Stimulated activated CD4-positive, alpha-beta T cell treated with anti-CD3 and anti-CD28 coated beads, Interleukin-1b, Interleukin-23, amount 100 ng/mL, for 24 hours (primary cell): Measurements from ENCODE around the gene XRCC1.
"Not testable (repeated sequence)": the region's sequence is repeated elsewhere in the genome, so short reads cannot be mapped to it uniquely, and the experiment has no call there.

Experiments used
- DNase-seq, 4 experiments: peaks; one replicate each; pipeline ENCODE4 v3.0.0-alpha.2; 2020; ENCODE audit warnings: low read depth in 4 of 4, low spot score in 1 of 4

Gene XRCC1

GRCh38 chr19:43599635-43600295, 24.4 kb upstream of the XRCC1 start:
- DNase-seq = no peak

GRCh38 chr19:43598445-43599240, 23.3 kb upstream of the XRCC1 start:
- no peak for DNase-seq

GRCh38 chr19:43597876-43598275, 22.5 kb upstream of the XRCC1 start:
- no peak for DNase-seq

- DNase-seq = no peak
Measured at GRCh38 chr19:43596842-43597461, 21.6 kb upstream of the XRCC1 start.

GRCh38 chr19:43595999-43596841, 20.9 kb upstream of the XRCC1 start, which contains the start of the genes IRGQ and ZNF576:
Gene IRGQ (minus strand): TSS chr19:43596134. CDS start chr19:43595338, 796 bp downstream.
Gene ZNF576 (plus strand): TSS chr19:43596595. CDS start chr19:43597109, 514 bp downstream.
- peak; percentile 100 for DNase-seq

GRCh38 chr19:43595605-43595998, 20.3 kb upstream of the XRCC1 start:
- DNase-seq = no peak

- peak in 3 of 4 experiments; percentile 29 to 60 (median 52) for DNase-seq
Measured at GRCh38 chr19:43594710-43595604, 19.6 kb upstream of the XRCC1 start.

- no peak for DNase-seq
Measured at GRCh38 chr19:43594081-43594697, 18.9 kb upstream of the XRCC1 start.

GRCh38 chr19:43592800-43593350, 17.5 kb upstream of the XRCC1 start:
- no peak for DNase-seq

GRCh38 chr19:43591904-43592772, 16.8 kb upstream of the XRCC1 start:
- DNase-seq = no peak

GRCh38 chr19:43589678-43590077, 14.4 kb upstream of the XRCC1 start:
- no peak for DNase-seq

GRCh38 chr19:43589277-43589676, 13.9 kb upstream of the XRCC1 start:
- DNase-seq = no peak

GRCh38 chr19:43587029-43587428, 11.7 kb upstream of the XRCC1 start:
- not testable (repeated sequence) for DNase-seq

- DNase-seq = no peak
Measured at GRCh38 chr19:43586346-43586745, 11.0 kb upstream of the XRCC1 start.

GRCh38 chr19:43584484-43584883, 9.2 kb upstream of the XRCC1 start:
- no peak for DNase-seq

GRCh38 chr19:43582495-43582894, 7.2 kb upstream of the XRCC1 start:
- no peak for DNase-seq

- DNase-seq = no peak
Measured at GRCh38 chr19:43581467-43581866, 6.1 kb upstream of the XRCC1 start.

GRCh38 chr19:43578787-43579186, 3.5 kb upstream of the XRCC1 start:
- DNase-seq = no peak
